KOPT-K1 (cell line): Measurements from ENCODE around the gene ERC2.

Experiments used
- H3K27ac ChIP-seq: fragments of 200-600 bp; sonication (generic); 2 replicates; pipeline ENCODE4 v1.5.1; 2016; ENCODE audit warnings: antibody characterized with exemption, mild to moderate bottlenecking, low read depth, low read length; ENCODE audit not compliant: poor library complexity, severe bottlenecking
- H3K36me3 ChIP-seq: fragments of 200-600 bp; sonication (generic); 2 replicates; pipeline ENCODE4 v1.5.1; 2017; ENCODE audit warnings: antibody characterized with exemption, mild to moderate bottlenecking, low read length, moderate library complexity; ENCODE audit not compliant: insufficient read depth
- H3K9me3 ChIP-seq: fragments of 200-600 bp; sonication (generic); 2 replicates; pipeline ENCODE4 v1.5.1; 2017; ENCODE audit warnings: antibody characterized with exemption, low read length, mild to moderate bottlenecking; ENCODE audit not compliant: insufficient read depth, poor library complexity, severe bottlenecking

ERC2 gene

GRCh38 chr3:56365905-56366640 lies 102.2 kb downstream of the ERC2 start:
- H3K9me3 ChIP-seq: no peaks in the 10 kb centered on the region
- no peaks in the 10 kb centered on the region for H3K36me3 ChIP-seq
- no peak overlapping the region for H3K27ac ChIP-seq

- Histone ChIP-seq H3K9me3 (no peaks in the 10 kb centered on the region), H3K27ac (no peak overlapping the region), H3K36me3 (no peaks in the 10 kb centered on the region)
Measured at GRCh38 chr3:56364665-56365064, 103.6 kb downstream of the ERC2 start.

- no peaks in the 10 kb centered on the region for H3K36me3 ChIP-seq
- H3K27ac ChIP-seq: no peak overlapping the region
- H3K9me3 ChIP-seq: no peaks in the 10 kb centered on the region
Measured at GRCh38 chr3:56363720-56364119, 104.5 kb downstream of the ERC2 start.

- Histone ChIP-seq H3K27ac (no peak overlapping the region), H3K36me3 (no peaks in the 10 kb centered on the region), H3K9me3 (no peaks in the 10 kb centered on the region)
Measured at GRCh38 chr3:56361731-56362130, 106.5 kb downstream of the ERC2 start.

GRCh38 chr3:56357266-56357665 lies 111.0 kb downstream of the ERC2 start:
- H3K36me3 ChIP-seq: no peaks in the 10 kb centered on the region
- no peaks in the 10 kb centered on the region for H3K9me3 ChIP-seq
- no peak overlapping the region for H3K27ac ChIP-seq

DNA sequence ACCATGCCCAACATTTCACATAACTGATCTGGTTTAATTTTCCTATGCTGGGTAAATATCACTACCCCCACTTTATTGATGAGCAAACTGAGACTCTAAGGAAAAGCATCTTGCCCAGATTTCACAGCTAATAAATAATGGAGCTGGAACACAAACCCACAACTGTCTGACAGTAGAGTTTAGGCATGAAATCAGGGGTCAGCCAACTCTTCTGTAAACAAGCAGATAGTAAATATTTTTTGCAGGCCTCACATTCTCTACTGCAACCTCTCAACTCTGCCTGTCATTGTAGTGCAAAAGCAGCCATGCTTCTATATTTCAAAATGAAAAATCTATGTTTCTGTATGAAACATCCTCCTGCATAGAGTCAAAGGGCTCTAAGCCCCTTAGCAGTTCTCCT lies 111.5 kb downstream of the ERC2 start:
- no peak overlapping the region for H3K27ac ChIP-seq
- H3K36me3 ChIP-seq: no peaks in the 10 kb centered on the region
- no peaks in the 10 kb centered on the region for H3K9me3 ChIP-seq

DNA sequence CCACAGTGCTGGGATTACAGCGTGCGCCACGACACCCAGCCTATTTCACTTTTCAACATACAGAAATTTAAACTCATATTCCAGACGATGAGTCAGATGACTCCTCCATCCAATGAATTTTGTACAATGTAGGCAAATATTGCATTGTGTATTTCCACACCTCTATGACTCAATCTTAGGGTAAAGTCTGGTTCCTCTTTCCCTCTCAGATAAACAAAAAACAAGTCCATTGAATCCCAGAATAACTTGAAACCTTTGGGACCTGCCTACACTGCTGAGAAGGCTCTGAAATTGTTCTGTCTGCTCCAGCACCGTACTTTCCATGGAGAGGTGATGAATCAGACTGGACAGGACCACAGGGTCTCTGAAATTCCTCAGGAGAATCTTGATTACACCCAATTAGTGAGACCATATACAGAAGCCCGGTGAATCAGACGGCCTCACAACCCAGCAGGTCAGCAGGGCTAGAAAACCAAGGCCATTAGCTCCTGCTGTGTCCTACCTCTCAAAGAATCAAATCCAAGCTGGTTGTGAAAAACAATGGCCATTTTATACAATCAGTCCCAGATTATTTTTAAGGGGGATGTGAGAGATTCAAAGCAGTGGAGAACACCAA lies 112.6 kb downstream of the ERC2 start:
- H3K9me3 ChIP-seq: no peaks in the 10 kb centered on the region
- H3K36me3 ChIP-seq: no peaks in the 10 kb centered on the region
- H3K27ac ChIP-seq: no peak overlapping the region

GRCh38 chr3:56351537-56351936 lies 116.7 kb downstream of the ERC2 start:
- no peak overlapping the region for H3K27ac ChIP-seq
- no peaks in the 10 kb centered on the region for H3K36me3 ChIP-seq
- no peaks in the 10 kb centered on the region for H3K9me3 ChIP-seq

- no peaks in the 10 kb centered on the region for H3K9me3 ChIP-seq
- no peak overlapping the region for H3K27ac ChIP-seq
- H3K36me3 ChIP-seq: no peaks in the 10 kb centered on the region
Measured at GRCh38 chr3:56347219-56347871, 120.9 kb downstream of the ERC2 start.

GRCh38 chr3:56342475-56342874 lies 125.8 kb downstream of the ERC2 start:
- Histone ChIP-seq H3K9me3 (no peaks in the 10 kb centered on the region), H3K36me3 (no peaks in the 10 kb centered on the region), H3K27ac (no peak overlapping the region)

DNA sequence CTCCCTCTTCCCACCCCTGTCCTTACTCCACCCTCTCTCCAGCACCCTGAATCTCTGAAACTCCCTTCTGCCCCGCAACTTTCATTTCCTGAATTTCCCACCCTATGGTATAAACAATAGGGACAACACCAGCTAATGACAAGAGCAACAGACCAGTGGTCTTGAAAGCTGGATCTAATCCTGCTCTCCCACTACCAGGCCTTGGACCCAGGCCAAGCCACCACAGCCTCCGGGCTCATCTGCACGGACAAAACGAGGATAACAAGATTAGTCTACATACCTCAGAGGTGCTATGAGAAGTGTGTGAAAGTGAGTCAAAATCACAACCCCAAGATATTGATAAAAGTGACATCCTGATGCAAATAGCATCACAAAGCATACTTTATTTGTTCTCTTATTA lies 128.6 kb downstream of the ERC2 start:
- no peaks in the 10 kb centered on the region for H3K36me3 ChIP-seq
- no peaks in the 10 kb centered on the region for H3K9me3 ChIP-seq
- no peak overlapping the region for H3K27ac ChIP-seq

- no peaks in the 10 kb centered on the region for H3K9me3 ChIP-seq
- no peaks in the 10 kb centered on the region for H3K36me3 ChIP-seq
- no peak overlapping the region for H3K27ac ChIP-seq
Measured at GRCh38 chr3:56339244-56339643, 129.0 kb downstream of the ERC2 start.

DNA sequence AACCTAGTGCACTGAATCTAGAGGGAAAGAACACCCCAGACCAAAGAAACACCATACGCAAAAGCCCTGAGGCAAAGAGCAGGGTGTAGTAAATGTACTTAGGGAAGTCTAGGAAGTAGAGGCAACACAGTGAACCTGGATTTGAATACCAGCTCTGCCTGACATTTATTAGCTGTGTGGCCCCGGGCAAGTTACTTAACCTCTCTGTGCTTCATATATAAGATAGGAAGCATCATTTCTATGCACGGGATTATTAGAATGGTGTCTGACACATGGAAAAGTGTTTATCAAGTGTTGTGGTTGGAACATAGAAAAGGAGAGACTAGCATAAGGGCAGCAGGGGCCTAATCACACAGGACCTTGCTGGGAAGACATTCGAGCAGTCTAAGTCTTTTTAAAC lies 132.2 kb downstream of the ERC2 start:
- H3K9me3 ChIP-seq: no peaks in the 10 kb centered on the region
- no peak overlapping the region for H3K27ac ChIP-seq
- H3K36me3 ChIP-seq: no peaks in the 10 kb centered on the region

DNA sequence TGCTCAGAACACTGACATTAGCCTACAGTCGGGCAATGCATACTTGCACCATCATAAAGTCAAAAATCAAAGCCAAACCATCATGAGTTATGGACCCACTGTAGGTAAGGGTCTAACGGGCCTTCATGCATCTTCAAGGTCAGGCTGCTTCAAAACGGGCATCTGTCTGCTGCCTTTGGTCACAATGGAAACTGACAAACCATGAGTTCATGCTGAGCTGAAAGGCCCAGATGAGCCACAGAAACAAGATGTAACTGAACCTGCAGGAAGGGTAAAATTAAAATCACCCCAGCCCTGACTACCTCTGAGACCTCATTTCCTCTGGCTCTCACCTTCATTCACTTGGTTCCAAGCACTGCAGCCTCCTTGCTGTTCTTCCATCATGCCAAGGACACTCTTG lies 143.8 kb downstream of the ERC2 start:
- Histone ChIP-seq H3K9me3 (no peaks in the 10 kb centered on the region), H3K27ac (no peak overlapping the region), H3K36me3 (no peaks in the 10 kb centered on the region)

GRCh38 chr3:56323986-56324420 lies 144.3 kb downstream of the ERC2 start:
- no peaks in the 10 kb centered on the region for H3K9me3 ChIP-seq
- H3K36me3 ChIP-seq: no peaks in the 10 kb centered on the region
- H3K27ac ChIP-seq: no peak overlapping the region

- Histone ChIP-seq H3K9me3 (no peaks in the 10 kb centered on the region), H3K36me3 (no peaks in the 10 kb centered on the region), H3K27ac (no peak overlapping the region)
Measured at GRCh38 chr3:56322862-56323261, 145.4 kb downstream of the ERC2 start.
